Sigmoid colon (tissue), 7 donors: ENCODE measurements around the gene NAT14. TPM values are rescaled to one million over a fixed set of nuclear protein-coding genes. Genes with fewer than 3 reads are reported as not detected.

Source experiments
- DNase-seq: peaks from one replicate; pipeline ENCODE4 v3.0.0-alpha.2; 2019
- H3K27ac ChIP-seq, 4 donors: fragments of 200-600 bp; sonication (generic); one replicate each; pipeline ENCODE4 v1.5.1; 2016 to 2019; ENCODE audit warnings: mild to moderate bottlenecking in 1 of 4
- H3K27me3 ChIP-seq, 3 donors: fragments of 200-600 bp; sonication (generic); one replicate each; pipeline ENCODE4 v1.5.1; 2019; ENCODE audit warnings: mild to moderate bottlenecking in 1 of 3
- H3K36me3 ChIP-seq, 4 donors: fragments of 200-600 bp; sonication (generic); one replicate each; pipeline ENCODE4 v1.5.1; 2016 to 2019
- H3K4me1 ChIP-seq, 4 donors: fragments of 200-600 bp; sonication (generic); one replicate each; pipeline ENCODE4 v1.5.1; 2017 to 2019
- H3K4me3 ChIP-seq, 4 donors: fragments of 200-600 bp; sonication (generic); one replicate each; pipeline ENCODE4 v1.5.1; 2017 to 2019; ENCODE audit warnings: mild to moderate bottlenecking in 2 of 4, moderate library complexity in 1 of 4
- H3K9me3 ChIP-seq, 4 donors: fragments of 200-600 bp in 3 of 4; sonication (generic) in 3 of 4; one replicate each; pipeline versions ENCODE4 v1.5.1 to v1.6.1; 2013 to 2019
- CTCF ChIP-seq, 4 experiments: fragments of 450-650 bp in 3 of 4; fragments of 200-600 bp in 1 of 4; IDR thresholded peaks; one replicate each; pipeline ENCODE4 v1.5.1; 2016 to 2019; ENCODE audit warnings: antibody characterized with exemption in 4 of 4, mild to moderate bottlenecking in 3 of 4, moderate library complexity in 2 of 4
- EP300 ChIP-seq, 4 donors: sonication (generic); formaldehyde crosslinking; IDR thresholded peaks; one replicate each; pipeline ENCODE4 v1.6.1; 2017; ENCODE audit warnings: antibody characterized with exemption in 4 of 4
- POLR2A ChIP-seq, 2 donors: fragments of 450-650 bp; IDR thresholded peaks; one replicate each; pipeline ENCODE4 v1.6.1; 2016; ENCODE audit warnings: antibody characterized with exemption in 2 of 2, mild to moderate bottlenecking in 2 of 2, moderate library complexity in 2 of 2
- POLR2AphosphoS5 ChIP-seq, 4 donors: sonication (generic); formaldehyde crosslinking; IDR thresholded peaks; one replicate each; pipeline ENCODE4 v1.6.1; 2017; ENCODE audit warnings: antibody characterized with exemption in 4 of 4
- WGBS, 2 donors: extraction: QIAGEN DNeasy Blood & Tissue Kit; methylation state at CpG; one replicate each; pipeline ENCODE4 v1.1.7; 2013; 5-methylcytosine and 5-hydroxymethylcytosine counted together
- intact Hi-C: fragments of 100-400 bp; cut with DNase I; formaldehyde crosslinking; loops from one replicate; pipeline ENCODE4 v1.15.1; 2023
- polyA plus RNA-seq, 3 donors: library from polyadenylated mRNA; stranded (reverse); fragments of 200-250 nt; gene quantifications; one replicate each; pipeline ENCODE4 v1.2.3, GENCODE V29; 2013
- total RNA-seq, 4 donors: library from RNA; depleted of rRNA; stranded (reverse); fragments of >200 nt; gene quantifications; one replicate each; pipeline ENCODE4 v1.1.0, GENCODE V29; 2016
- donor health status: healthy with polysubstance abuse.
- donor health status: Bipolar disorder and iron deficiency.
- donor health status: healthy.

Gene NAT14
- total and polyA plus RNA-seq, 7 donors, result 1.4 to 13.7 (median 7.8) TPM

GRCh38 chr19:55503502-55504251 lies 18.7 kb downstream of the NAT14 start:
- Histone ChIP-seq H3K9me3 (no peaks in the 10 kb centered on the region), H3K27me3 (no peaks in the 10 kb centered on the region), H3K4me1 (peaks cover 0 to 19% (median 10%) of the 10 kb centered on the region in 4 donors), H3K4me3 (peak overlapping the region; percentile 34 to 54 (median 46)), H3K27ac (peak overlapping the region; percentile 78 to 89 (median 89)), H3K36me3 (peaks cover 11 to 34% (median 19%) of the 10 kb centered on the region in 4 donors)
- intact Hi-C loops, result loop anchor here (1.0 to 10.0 kb wide), 3 partner anchors 35 to 361 kb away; partner anchors contain the start of gene UBE2S
- peak; percentile 97 for DNase-seq
- TF ChIP-seq EP300 (IDR thresholded peaks at IDR 0.05) (no peak), CTCF (IDR thresholded peaks at IDR 0.05) (peak; percentile 98 to 99 (median 99)), POLR2A (IDR thresholded peaks at IDR 0.05) (no peak), POLR2AphosphoS5 (IDR thresholded peaks at IDR 0.05) (peak in 3 of 4 donors; percentile 27 to 46 (median 37))
- 12 to 25% methylated on average over 64 of the region's 64 CpGs for WGBS, 2 donors

GRCh38 chr19:55504252-55504603 lies 19.2 kb downstream of the NAT14 start:
- H3K36me3 ChIP-seq, result peaks cover 11 to 34% (median 19%) of the 10 kb centered on the region in 4 donors
- peaks cover 0 to 15% (median 7%) of the 10 kb centered on the region in 4 donors for H3K4me1 ChIP-seq
- no peaks in the 10 kb centered on the region for H3K27me3 ChIP-seq
- no peaks in the 10 kb centered on the region for H3K9me3 ChIP-seq
- H3K27ac ChIP-seq, result peak overlapping the region; percentile 78 to 89 (median 89)
- intact Hi-C loops, result loop anchor here (1.0 to 10.0 kb wide), 3 partner anchors 36 to 362 kb away; partner anchors contain the start of gene UBE2S
- 24 to 32% methylated on average over 13 of the region's 13 CpGs for WGBS, 2 donors
- no peak for TF ChIP-seq POLR2A (IDR thresholded peaks at IDR 0.05)
- peak overlapping the region; percentile 34 to 54 (median 46) for H3K4me3 ChIP-seq
- no peak for DNase-seq

- H3K36me3 ChIP-seq, result peaks cover 11 to 31% (median 17%) of the 10 kb centered on the region in 4 donors
- peaks cover 0 to 15% (median 7%) of the 10 kb centered on the region in 4 donors for H3K4me1 ChIP-seq
- H3K27ac ChIP-seq, result no peak overlapping the region
- no peak for DNase-seq
- no peaks in the 10 kb centered on the region for H3K27me3 ChIP-seq
- no peak overlapping the region for H3K4me3 ChIP-seq
- WGBS, 2 donors, result 84 to 85% methylated on average over 11 of the region's 11 CpGs
- TF ChIP-seq CTCF (IDR thresholded peaks at IDR 0.05) (no peak), POLR2AphosphoS5 (IDR thresholded peaks at IDR 0.05) (no peak), POLR2A (IDR thresholded peaks at IDR 0.05) (no peak), EP300 (IDR thresholded peaks at IDR 0.05) (no peak)
- no peaks in the 10 kb centered on the region for H3K9me3 ChIP-seq
- intact Hi-C loops, result loop anchor here (1.0 to 10.0 kb wide), 3 partner anchors 37 to 363 kb away; partner anchors contain the start of gene UBE2S
Observed at GRCh38 chr19:55504981-55505380, 20.0 kb downstream of the NAT14 start.

GRCh38 chr19:55508120-55508519 lies 23.1 kb downstream of the NAT14 start:
- 63 to 68% methylated on average over 10 of the region's 10 CpGs for WGBS, 2 donors
- DNase-seq, result no peak
- H3K36me3 ChIP-seq, result peaks cover 0 to 15% (median 2%) of the 10 kb centered on the region in 4 donors
- peaks cover 0 to 15% (median 7%) of the 10 kb centered on the region in 4 donors for H3K4me1 ChIP-seq
- no peak overlapping the region for H3K4me3 ChIP-seq
- no peak overlapping the region for H3K27ac ChIP-seq
- no peak for TF ChIP-seq CTCF (IDR thresholded peaks at IDR 0.05)
- TF ChIP-seq EP300 (IDR thresholded peaks at IDR 0.05), result no peak
- TF ChIP-seq POLR2AphosphoS5 (IDR thresholded peaks at IDR 0.05), result no peak
- no peak for TF ChIP-seq POLR2A (IDR thresholded peaks at IDR 0.05)
- H3K9me3 ChIP-seq, result no peaks in the 10 kb centered on the region
- no peaks in the 10 kb centered on the region for H3K27me3 ChIP-seq
- intact Hi-C loops, result loop anchor here (10.0 kb wide), 1 partner anchor 103 kb away; the partner anchor contains the start of gene UBE2S
